ENCODE data around the gene SERPINB1. TPM values are rescaled to one million over a fixed set of nuclear protein-coding genes. Genes with fewer than 3 reads are reported as not detected.

The SERPINB1 gene
- total RNA-seq, 4 donors from 2014 or later, result 24.8 to 79.0 (median 45.4) TPM

GRCh38 chr6:2819115-2819514 lies 22.5 kb downstream of the SERPINB1 start:
- WGBS, 2 donors (ENCODE audit: low coverage in 1 of 2), result 70 to 88% methylated on average over 4 to 5 of the region's 5 CpGs
- peaks cover 0 to 13% (median 0%) of the 10 kb centered on the region in 3 donors for H3K9me3 ChIP-seq
- H3K4me3 ChIP-seq, result no peak overlapping the region
- no peak for ATAC-seq
- H3K27me3 ChIP-seq, result no peaks in the 10 kb centered on the region
- TF ChIP-seq POLR2AphosphoS5 (IDR thresholded peaks at IDR 0.05) (no peak), CTCF (IDR thresholded peaks at IDR 0.05) (no peak), EP300 (IDR thresholded peaks at IDR 0.05) (no peak), POLR2A (IDR thresholded peaks at IDR 0.05) (no peak)
- H3K4me1 ChIP-seq, result peaks cover 0 to 24% (median 8%) of the 10 kb centered on the region in 3 donors
- peak overlapping the region in 3 of 4 donors; percentile 64 to 70 (median 69) for H3K27ac ChIP-seq
- no peaks in the 10 kb centered on the region for H3K36me3 ChIP-seq

GRCh38 chr6:2818593-2818992 lies 23.1 kb downstream of the SERPINB1 start:
- ATAC-seq, result peak; percentile 41
- Histone ChIP-seq H3K4me1 (peaks cover 0 to 24% (median 8%) of the 10 kb centered on the region in 3 donors), H3K27me3 (no peaks in the 10 kb centered on the region), H3K9me3 (peaks cover 0 to 13% (median 0%) of the 10 kb centered on the region in 3 donors), H3K4me3 (no peak overlapping the region), H3K27ac (peak overlapping the region; percentile 53 to 70 (median 66)), H3K36me3 (no peaks in the 10 kb centered on the region)
- no peak for TF ChIP-seq CTCF (IDR thresholded peaks at IDR 0.05)
- TF ChIP-seq EP300 (IDR thresholded peaks at IDR 0.05), result no peak
- TF ChIP-seq POLR2AphosphoS5 (IDR thresholded peaks at IDR 0.05), result no peak
- TF ChIP-seq POLR2A (IDR thresholded peaks at IDR 0.05), result no peak
- 23% methylated on average over 3 of the region's 3 CpGs for WGBS, 2 donors (ENCODE audit: low coverage in 1 of 2)

GRCh38 chr6:2817903-2818443 lies 23.7 kb downstream of the SERPINB1 start:
- TF ChIP-seq POLR2AphosphoS5 (IDR thresholded peaks at IDR 0.05), result no peak
- TF ChIP-seq POLR2A (IDR thresholded peaks at IDR 0.05), result no peak
- no peak for TF ChIP-seq CTCF (IDR thresholded peaks at IDR 0.05)
- no peak for TF ChIP-seq EP300 (IDR thresholded peaks at IDR 0.05)
- Histone ChIP-seq H3K36me3 (no peaks in the 10 kb centered on the region), H3K4me1 (peaks cover 0 to 24% (median 8%) of the 10 kb centered on the region in 3 donors), H3K4me3 (no peak overlapping the region), H3K9me3 (peaks cover 0 to 13% (median 0%) of the 10 kb centered on the region in 3 donors), H3K27me3 (no peaks in the 10 kb centered on the region), H3K27ac (peak overlapping the region; percentile 53 to 70 (median 66))
- WGBS, 2 donors (ENCODE audit: low coverage in 1 of 2), result 9 to 12% methylated on average over 4 of the region's 4 CpGs
- no peak for ATAC-seq

GRCh38 chr6:2816158-2816557 lies 25.5 kb downstream of the SERPINB1 start:
- no peak for TF ChIP-seq POLR2AphosphoS5 (IDR thresholded peaks at IDR 0.05)
- no peak for TF ChIP-seq EP300 (IDR thresholded peaks at IDR 0.05)
- no peak for TF ChIP-seq CTCF (IDR thresholded peaks at IDR 0.05)
- TF ChIP-seq POLR2A (IDR thresholded peaks at IDR 0.05), result no peak
- no peak overlapping the region for H3K4me3 ChIP-seq
- H3K9me3 ChIP-seq, result peaks cover 0 to 13% (median 0%) of the 10 kb centered on the region in 3 donors
- H3K4me1 ChIP-seq, result peaks cover 0 to 24% (median 8%) of the 10 kb centered on the region in 3 donors
- no peaks in the 10 kb centered on the region for H3K27me3 ChIP-seq
- H3K27ac ChIP-seq, result no peak overlapping the region
- no peaks in the 10 kb centered on the region for H3K36me3 ChIP-seq
- ATAC-seq, result no peak

- H3K4me1 ChIP-seq, result peaks cover 0 to 4% (median 0%) of the 10 kb centered on the region in 3 donors
- no peaks in the 10 kb centered on the region for H3K27me3 ChIP-seq
- H3K9me3 ChIP-seq, result peaks cover 0 to 13% (median 0%) of the 10 kb centered on the region in 3 donors
- 89 to 95% methylated on average over 2 to 3 of the region's 3 CpGs for WGBS, 2 donors (ENCODE audit: low coverage in 1 of 2)
- H3K36me3 ChIP-seq, result no peaks in the 10 kb centered on the region
- no peak for TF ChIP-seq POLR2AphosphoS5 (IDR thresholded peaks at IDR 0.05)
- no peak for TF ChIP-seq CTCF (IDR thresholded peaks at IDR 0.05)
- TF ChIP-seq EP300 (IDR thresholded peaks at IDR 0.05), result no peak
- TF ChIP-seq POLR2A (IDR thresholded peaks at IDR 0.05), result no peak
- ATAC-seq, result no peak
- H3K4me3 ChIP-seq, result no peak overlapping the region
- no peak overlapping the region for H3K27ac ChIP-seq
Observed at GRCh38 chr6:2812695-2813094, 29.0 kb downstream of the SERPINB1 start.

Data from gastroesophageal sphincter (tissue), 4 donors.